MM.1S (cell line): ENCODE results near the gene LDLRAD4.

Experiments used
- DNase-seq: peaks from one replicate; pipeline ENCODE4 v3.0.0-alpha.2; 2015
- H2AFZ ChIP-seq: fragments of 300-600 bp; sonication (generic); 2 replicates; pipeline ENCODE4 v1.6.0; 2016; ENCODE audit warnings: antibody characterized with exemption, low read length
- H3F3A ChIP-seq: fragments of 300-600 bp; sonication (generic); 2 replicates; pipeline ENCODE4 v1.6.1; 2016; ENCODE audit warnings: mild to moderate bottlenecking, antibody characterized with exemption, low read length, moderate library complexity, mixed read lengths; ENCODE audit not compliant: insufficient read depth
- H3K27ac ChIP-seq: fragments of 300-600 bp; sonication (generic); 2 replicates; pipeline ENCODE4 v1.5.1; 2016; ENCODE audit warnings: mild to moderate bottlenecking, low read length
- H3K27me3 ChIP-seq: fragments of 300-600 bp; sonication (generic); replicated peaks from 2 replicates; pipeline ENCODE4 v1.6.0; 2016; ENCODE audit warnings: low read length; ENCODE audit not compliant: insufficient read depth
- H3K36me3 ChIP-seq: fragments of 300-600 bp; sonication (generic); replicated peaks from 2 replicates; pipeline ENCODE4 v1.6.1; 2016; ENCODE audit warnings: mild to moderate bottlenecking, low read length, mixed read lengths; ENCODE audit not compliant: insufficient read depth
- H3K4me1 ChIP-seq: fragments of 300-600 bp; sonication (generic); 2 replicates; pipeline ENCODE4 v1.6.1; 2016; ENCODE audit warnings: low read length, mixed read lengths
- H3K4me2 ChIP-seq: fragments of 300-600 bp; sonication (generic); 2 replicates; pipeline ENCODE4 v1.6.0; 2016; ENCODE audit warnings: low read depth, low read length
- H3K4me3 ChIP-seq: fragments of 300-600 bp; sonication (generic); 2 replicates; pipeline ENCODE4 v1.5.1; 2016; ENCODE audit warnings: low read length, mixed read lengths
- H3K79me2 ChIP-seq: fragments of 300-600 bp; sonication (generic); 2 replicates; pipeline ENCODE4 v1.6.1; 2016; ENCODE audit warnings: mixed run types, low read length, mixed read lengths
- H3K9ac ChIP-seq: fragments of 300-600 bp; sonication (generic); 2 replicates; pipeline ENCODE4 v1.6.1; 2016; ENCODE audit warnings: low read length, mixed read lengths
- H3K9me2 ChIP-seq: fragments of 300-600 bp; sonication (generic); replicated peaks from 2 replicates; pipeline ENCODE4 v1.6.1; 2016; ENCODE audit warnings: mild to moderate bottlenecking, low read length, mixed read lengths; ENCODE audit not compliant: insufficient read depth
- H3K9me3 ChIP-seq: fragments of 300-600 bp; sonication (generic); replicated peaks from 2 replicates; pipeline ENCODE4 v1.6.1; 2016; ENCODE audit warnings: mild to moderate bottlenecking, low read length, mixed read lengths; ENCODE audit not compliant: insufficient read depth
- H4K20me1 ChIP-seq: fragments of 300-600 bp; sonication (generic); 2 replicates; pipeline ENCODE4 v1.6.1; 2016; ENCODE audit warnings: mild to moderate bottlenecking, low read length, moderate library complexity, mixed read lengths; ENCODE audit not compliant: insufficient read depth
- EZH2 ChIP-seq: fragments of 300-600 bp; sonication (generic); optimal IDR thresholded peaks from 2 replicates; pipeline ENCODE3; 2017; ENCODE audit warnings: low read depth, mild to moderate bottlenecking, antibody characterized with exemption, low read length, mixed read lengths
- EZH2phosphoT487 ChIP-seq: fragments of 300-600 bp; sonication (generic); IDR thresholded peaks from 2 replicates; pipeline ENCODE4 v1.6.1; 2018; ENCODE audit warnings: antibody characterized with exemption, low read length
- TF ChIP-seq, protein P1 (sequence below): fragments of 300-600 bp; sonication (generic); IDR thresholded peaks from 2 replicates; pipeline ENCODE4 v1.5.1; 2016; ENCODE audit warnings: antibody characterized with exemption, low read length, mixed read lengths

The LDLRAD4 gene

DNA sequence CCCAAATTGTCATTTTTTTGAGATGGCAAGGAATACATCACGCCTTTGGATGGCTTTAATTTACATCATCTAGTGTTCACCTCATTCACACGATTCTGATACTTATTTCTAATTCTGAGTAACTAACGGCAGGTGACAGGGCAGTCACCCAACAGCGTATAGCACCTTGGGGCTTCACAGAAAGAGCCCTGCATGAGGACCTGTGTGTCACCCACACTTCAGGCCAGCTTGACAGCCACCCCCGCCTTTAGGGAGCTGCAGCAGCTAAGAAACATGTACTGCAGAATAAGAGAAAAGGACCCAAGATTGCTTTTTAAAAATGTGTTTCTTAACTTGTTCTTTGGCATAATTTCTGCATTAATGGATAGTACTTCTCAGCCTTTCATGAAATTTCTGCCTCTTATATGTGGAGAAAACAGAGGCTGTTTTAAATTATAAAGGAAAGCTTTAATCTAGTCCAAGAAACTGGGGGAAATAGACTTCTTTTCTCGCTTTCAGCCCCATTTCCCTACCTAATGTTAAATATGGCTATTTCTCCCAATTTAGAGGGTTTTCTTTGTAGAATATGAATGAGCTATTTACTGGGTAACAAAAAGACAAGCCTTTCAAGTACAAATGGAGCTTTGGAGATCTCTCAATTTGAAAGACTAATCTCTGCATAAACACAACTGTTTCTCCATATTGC is 245.1 kb downstream of the LDLRAD4 start:
- Histone ChIP-seq H3K27me3 (no peaks in the 10 kb centered on the region), H3F3A (no peaks in the 10 kb centered on the region), H3K4me3 (no peak overlapping the region), H3K9ac (no peak overlapping the region), H3K36me3 (no peaks in the 10 kb centered on the region), H3K9me3 (no peaks in the 10 kb centered on the region), H3K9me2 (no peaks in the 10 kb centered on the region), H3K79me2 (no peaks in the 10 kb centered on the region), H3K4me2 (no peak overlapping the region), H3K4me1 (no peaks in the 10 kb centered on the region), H2AFZ (no peak overlapping the region), H3K27ac (no peak overlapping the region), H4K20me1 (no peaks in the 10 kb centered on the region)
- DNase-seq: no peak
- TF ChIP-seq EZH2phosphoT487 (no peak), EZH2 (no peak)
- TF ChIP-seq, protein P1, sequence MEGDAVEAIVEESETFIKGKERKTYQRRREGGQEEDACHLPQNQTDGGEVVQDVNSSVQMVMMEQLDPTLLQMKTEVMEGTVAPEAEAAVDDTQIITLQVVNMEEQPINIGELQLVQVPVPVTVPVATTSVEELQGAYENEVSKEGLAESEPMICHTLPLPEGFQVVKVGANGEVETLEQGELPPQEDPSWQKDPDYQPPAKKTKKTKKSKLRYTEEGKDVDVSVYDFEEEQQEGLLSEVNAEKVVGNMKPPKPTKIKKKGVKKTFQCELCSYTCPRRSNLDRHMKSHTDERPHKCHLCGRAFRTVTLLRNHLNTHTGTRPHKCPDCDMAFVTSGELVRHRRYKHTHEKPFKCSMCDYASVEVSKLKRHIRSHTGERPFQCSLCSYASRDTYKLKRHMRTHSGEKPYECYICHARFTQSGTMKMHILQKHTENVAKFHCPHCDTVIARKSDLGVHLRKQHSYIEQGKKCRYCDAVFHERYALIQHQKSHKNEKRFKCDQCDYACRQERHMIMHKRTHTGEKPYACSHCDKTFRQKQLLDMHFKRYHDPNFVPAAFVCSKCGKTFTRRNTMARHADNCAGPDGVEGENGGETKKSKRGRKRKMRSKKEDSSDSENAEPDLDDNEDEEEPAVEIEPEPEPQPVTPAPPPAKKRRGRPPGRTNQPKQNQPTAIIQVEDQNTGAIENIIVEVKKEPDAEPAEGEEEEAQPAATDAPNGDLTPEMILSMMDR: no peak

DNA sequence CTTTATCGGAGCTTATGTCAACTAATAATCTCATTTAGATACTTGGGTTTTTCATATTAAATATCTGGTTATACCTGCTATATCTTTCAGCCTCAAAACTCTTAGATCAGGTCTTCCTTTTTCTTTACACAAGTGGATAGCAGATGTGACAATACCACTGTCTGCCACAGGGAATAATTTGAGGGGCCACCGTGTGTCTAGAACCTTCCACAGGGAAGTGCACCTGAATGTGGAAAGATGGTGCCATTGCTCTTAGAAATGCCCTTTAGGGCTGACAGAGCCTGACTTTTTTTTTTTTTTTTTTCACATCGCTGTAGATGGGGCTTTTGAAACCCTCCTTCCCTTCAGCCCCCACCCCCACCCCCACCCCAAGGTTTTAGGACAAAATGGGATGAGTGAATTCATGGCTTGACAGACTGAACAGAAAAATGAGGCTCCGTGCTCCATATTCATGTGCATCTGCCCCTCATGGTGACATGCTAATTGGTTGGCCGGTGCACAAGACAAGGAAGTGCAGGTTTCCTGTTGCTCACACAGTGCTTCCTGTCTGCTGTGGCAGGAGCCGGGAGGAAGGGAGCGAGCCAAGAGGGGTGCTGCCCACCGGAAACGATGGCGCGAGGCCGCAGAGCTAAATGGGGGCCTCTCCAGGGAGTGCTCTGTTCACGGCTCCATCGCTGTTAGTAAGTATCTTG is 246.0 kb downstream of the LDLRAD4 start:
- Histone ChIP-seq H3K9me2 (no peaks in the 10 kb centered on the region), H3K4me1 (no peaks in the 10 kb centered on the region), H3K27me3 (no peaks in the 10 kb centered on the region), H3F3A (no peaks in the 10 kb centered on the region), H4K20me1 (no peaks in the 10 kb centered on the region), H3K4me2 (peak overlapping the region; percentile 27), H3K79me2 (no peaks in the 10 kb centered on the region), H3K36me3 (no peaks in the 10 kb centered on the region), H2AFZ (peak overlapping the region; percentile 58), H3K9ac (no peak overlapping the region), H3K4me3 (peak overlapping the region; percentile 15; the same call in 1 of the 2 replicates), H3K9me3 (no peaks in the 10 kb centered on the region), H3K27ac (no peak overlapping the region)
- DNase-seq: peak; percentile 53
- no peak for TF ChIP-seq EZH2phosphoT487
- no peak for TF ChIP-seq EZH2
- TF ChIP-seq, protein P1: no peak

DNA sequence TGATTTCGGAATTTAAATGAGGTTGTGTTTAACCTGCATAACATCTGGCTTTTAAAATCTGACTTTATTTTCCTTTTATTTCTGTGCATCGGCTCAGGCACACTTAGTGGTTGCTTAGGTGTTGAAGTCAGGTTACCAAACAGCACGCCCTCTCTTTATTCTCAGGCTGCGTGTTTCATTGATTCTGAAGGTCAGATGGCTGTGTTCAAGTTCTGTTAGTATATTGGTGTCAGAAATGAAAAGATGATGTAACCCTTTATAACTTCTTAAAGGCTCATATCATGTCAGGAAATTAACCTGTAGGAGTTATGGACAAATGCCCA is 246.5 kb downstream of the LDLRAD4 start:
- Histone ChIP-seq H3K9me2 (no peaks in the 10 kb centered on the region), H3F3A (no peaks in the 10 kb centered on the region), H4K20me1 (no peaks in the 10 kb centered on the region), H3K9me3 (no peaks in the 10 kb centered on the region), H3K4me1 (no peaks in the 10 kb centered on the region), H3K27ac (no peak overlapping the region), H3K79me2 (no peaks in the 10 kb centered on the region), H3K27me3 (no peaks in the 10 kb centered on the region), H3K36me3 (no peaks in the 10 kb centered on the region), H2AFZ (peak overlapping the region; percentile 58), H3K9ac (no peak overlapping the region), H3K4me2 (peak overlapping the region; percentile 27), H3K4me3 (peak overlapping the region; percentile 15; the same call in 1 of the 2 replicates)
- DNase-seq: no peak
- TF ChIP-seq EZH2: no peak
- TF ChIP-seq, protein P1: no peak
- no peak for TF ChIP-seq EZH2phosphoT487
